Kidney epithelial cell (primary cell): ENCODE results near the gene STK39. TPM values are rescaled to one million over a fixed set of nuclear protein-coding genes. Genes with fewer than 3 reads are reported as not detected.

ENCODE experiments used
- DNase-seq: peaks from one replicate; pipeline ENCODE4 v3.0.0-alpha.2; 2010; ENCODE audit warnings: low read depth
- H3K27me3 ChIP-seq: 2 replicates; pipeline ENCODE4 v1.6.0; 2011; ENCODE audit warnings: low read length; ENCODE audit not compliant: control insufficient read depth, insufficient read depth
- H3K36me3 ChIP-seq: 2 replicates; pipeline ENCODE4 v1.5.1; 2011; ENCODE audit warnings: low read length; ENCODE audit not compliant: control insufficient read depth, insufficient read depth
- H3K4me3 ChIP-seq: 2 replicates; pipeline ENCODE4 v1.5.1; 2011; ENCODE audit warnings: low read depth, mild to moderate bottlenecking, control low read depth, low read length
- CTCF ChIP-seq: IDR thresholded peaks from 2 replicates; pipeline ENCODE4 v1.5.1; 2011; ENCODE audit warnings: mild to moderate bottlenecking, moderate library complexity, low read length, control low read depth, inconsistent platforms; ENCODE audit not compliant: insufficient read depth, poor library complexity, severe bottlenecking
- total RNA-seq: library from RNA; depleted of rRNA; stranded (reverse); fragments of >200 nt; gene quantifications from 2 replicates; pipeline ENCODE4 v1.2.3, GENCODE V29; 2015

Gene STK39
- total RNA-seq, 1 donor from 2014 or later = 30.1 TPM

GRCh38 chr2:167916756-167917155 lies 330.6 kb downstream of the STK39 start:
- no peaks in the 10 kb centered on the region for H3K27me3 ChIP-seq
- H3K36me3 ChIP-seq = no peaks in the 10 kb centered on the region
- DNase-seq = no peak
- H3K4me3 ChIP-seq = no peak overlapping the region
- TF ChIP-seq CTCF = no peak

GRCh38 chr2:167914969-167915368 lies 332.4 kb downstream of the STK39 start:
- no peak for DNase-seq
- no peaks in the 10 kb centered on the region for H3K27me3 ChIP-seq
- no peak for TF ChIP-seq CTCF
- no peaks in the 10 kb centered on the region for H3K36me3 ChIP-seq
- no peak overlapping the region for H3K4me3 ChIP-seq

GRCh38 chr2:167908786-167909185 lies 338.6 kb downstream of the STK39 start:
- no peak for DNase-seq
- Histone ChIP-seq H3K4me3 (no peak overlapping the region), H3K36me3 (no peaks in the 10 kb centered on the region), H3K27me3 (no peaks in the 10 kb centered on the region)
- TF ChIP-seq CTCF = no peak

GRCh38 chr2:167905668-167906067 lies 341.7 kb downstream of the STK39 start:
- Histone ChIP-seq H3K36me3 (no peaks in the 10 kb centered on the region), H3K4me3 (no peak overlapping the region), H3K27me3 (no peaks in the 10 kb centered on the region)
- no peak for DNase-seq
- TF ChIP-seq CTCF = no peak

Other genes with a start within 250 kb of the STK39 start
- gene CERS6, start 208.7 kb upstream of the STK39 start, total RNA-seq = 17.5 and 17.7 TPM in 2 replicates